Measurements from ENCODE around the gene DTNA. TPM values are rescaled to one million over a fixed set of nuclear protein-coding genes. Genes with fewer than 3 reads are reported as not detected.

Gene DTNA
- total and polyA plus RNA-seq, 5 donors from 2014 or later: not detected

- no peak overlapping the region for H3K27ac ChIP-seq (ENCODE audit: insufficient read depth, low read length, poor library complexity, severe bottlenecking)
- H3K36me3 ChIP-seq (ENCODE audit: control insufficient read depth, insufficient read depth, low read length): no peaks in the 10 kb centered on the region
- DNase-seq (no peak), ATAC-seq (ENCODE audit: low read depth in 2 of 2) (no peak)
- H3K27me3 ChIP-seq (ENCODE audit: control insufficient read depth, insufficient read depth, low read length): no peaks in the 10 kb centered on the region
- Mint-ChIP-seq H3K27ac (no peak overlapping the region), H3K36me3 (no peaks in the 10 kb centered on the region), H3K27me3 (no peaks in the 10 kb centered on the region), H3K4me3 (no peak overlapping the region), H3K9me3 (peaks cover 0 to 2% (median 0%) of the 10 kb centered on the region in 7 donors), H3K4me1 (no peaks in the 10 kb centered on the region)
- no peaks in the 10 kb centered on the region for H3K4me1 ChIP-seq (ENCODE audit: control insufficient read depth, insufficient read depth, low read length, poor library complexity, severe bottlenecking)
- H3K9me3 ChIP-seq (ENCODE audit: control insufficient read depth in 2 of 2, low read length in 2 of 2): no peaks in the 10 kb centered on the region
- no peak overlapping the region for H3K4me3 ChIP-seq (ENCODE audit: low read depth, low read length)
These were observed 28.2 kb downstream of the DTNA start for GRCh38 chr18:34738175-34738894.

DNA sequence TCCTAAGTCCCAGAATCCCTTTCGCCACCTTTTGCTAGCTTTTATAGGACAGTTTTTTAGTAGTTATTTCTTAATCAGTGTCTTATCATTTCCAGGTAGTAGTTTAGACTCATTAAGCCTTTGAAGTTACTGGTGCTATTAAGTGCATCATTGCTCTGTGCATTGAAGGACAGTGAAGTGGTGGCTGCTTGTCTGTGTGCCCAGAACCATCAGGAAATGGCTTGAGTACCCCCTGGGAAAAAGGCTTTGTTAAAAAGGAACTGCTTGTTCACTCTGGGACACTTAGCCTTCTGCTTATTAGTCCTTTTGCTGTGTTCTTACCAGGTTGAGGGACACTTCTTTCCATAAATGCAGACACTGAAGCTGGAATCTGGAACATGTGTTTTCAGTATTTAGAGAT, 30.0 kb downstream of the DTNA start:
- Mint-ChIP-seq H3K4me3 (no peak overlapping the region), H3K9me3 (peaks cover 0 to 2% (median 0%) of the 10 kb centered on the region in 7 donors), H3K4me1 (no peaks in the 10 kb centered on the region), H3K27ac (no peak overlapping the region), H3K36me3 (no peaks in the 10 kb centered on the region), H3K27me3 (no peaks in the 10 kb centered on the region)
- no peak for DNase-seq
- Histone ChIP-seq H3K27me3 (ENCODE audit: control insufficient read depth, insufficient read depth, low read length) (no peaks in the 10 kb centered on the region), H3K4me1 (ENCODE audit: control insufficient read depth, insufficient read depth, low read length, poor library complexity, severe bottlenecking) (no peaks in the 10 kb centered on the region), H3K9me3 (ENCODE audit: control insufficient read depth in 2 of 2, low read length in 2 of 2) (no peaks in the 10 kb centered on the region), H3K27ac (ENCODE audit: insufficient read depth, low read length, poor library complexity, severe bottlenecking) (no peak overlapping the region), H3K4me3 (ENCODE audit: low read depth, low read length) (no peak overlapping the region), H3K36me3 (ENCODE audit: control insufficient read depth, insufficient read depth, low read length) (no peaks in the 10 kb centered on the region)
- ATAC-seq (ENCODE audit: low read depth in 2 of 2): no peak

DNA sequence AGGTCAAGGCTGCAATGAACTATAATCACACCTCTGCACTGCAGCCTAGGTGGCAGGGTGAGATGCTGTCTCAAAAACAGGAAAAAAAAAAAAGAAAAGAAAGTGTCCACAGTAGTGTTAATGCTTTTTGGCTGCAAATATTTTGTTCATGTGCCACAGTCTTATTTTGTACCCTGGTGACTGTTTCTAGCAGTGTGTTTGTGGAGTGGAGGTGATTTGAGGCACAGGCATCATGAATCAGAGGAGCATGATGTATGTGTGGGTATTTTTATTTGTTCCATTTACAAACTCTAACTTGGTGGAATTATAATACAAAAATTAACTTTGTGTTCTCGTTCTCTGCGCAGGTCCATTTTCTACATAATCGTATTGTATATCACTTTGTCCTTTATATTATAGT, 30.6 kb downstream of the DTNA start:
- Mint-ChIP-seq H3K4me3 (no peak overlapping the region), H3K36me3 (no peaks in the 10 kb centered on the region), H3K27ac (no peak overlapping the region), H3K4me1 (no peaks in the 10 kb centered on the region), H3K9me3 (peaks cover 0 to 2% (median 0%) of the 10 kb centered on the region in 7 donors), H3K27me3 (no peaks in the 10 kb centered on the region)
- no peak for DNase-seq
- Histone ChIP-seq H3K27ac (ENCODE audit: insufficient read depth, low read length, poor library complexity, severe bottlenecking) (no peak overlapping the region), H3K36me3 (ENCODE audit: control insufficient read depth, insufficient read depth, low read length) (no peaks in the 10 kb centered on the region), H3K27me3 (ENCODE audit: control insufficient read depth, insufficient read depth, low read length) (no peaks in the 10 kb centered on the region), H3K4me1 (ENCODE audit: control insufficient read depth, insufficient read depth, low read length, poor library complexity, severe bottlenecking) (no peaks in the 10 kb centered on the region), H3K4me3 (ENCODE audit: low read depth, low read length) (no peak overlapping the region), H3K9me3 (ENCODE audit: control insufficient read depth in 2 of 2, low read length in 2 of 2) (no peaks in the 10 kb centered on the region)
- ATAC-seq (ENCODE audit: low read depth in 2 of 2): no peak

DNA sequence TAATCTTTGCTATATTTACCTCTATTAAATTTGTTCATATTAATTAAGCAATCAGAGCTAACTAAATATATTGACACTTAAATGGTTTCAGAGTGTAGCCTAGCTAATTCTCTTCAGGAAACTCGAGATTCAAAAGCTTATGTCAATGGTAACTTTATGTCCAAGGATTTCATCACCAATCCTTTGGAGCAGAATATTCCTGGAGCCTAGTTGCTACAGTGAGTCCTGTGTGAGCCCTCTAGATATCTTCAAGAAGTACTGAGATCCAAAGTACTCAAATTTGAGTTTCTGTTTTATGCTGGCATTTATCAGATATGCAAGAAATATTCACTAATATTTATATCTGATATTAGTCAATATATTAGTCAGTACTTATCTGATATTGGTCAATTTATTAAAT, 31.3 kb downstream of the DTNA start:
- ATAC-seq (ENCODE audit: low read depth in 2 of 2) (no peak), DNase-seq (no peak)
- H3K27me3 ChIP-seq (ENCODE audit: control insufficient read depth, insufficient read depth, low read length): no peaks in the 10 kb centered on the region
- no peak overlapping the region for H3K4me3 ChIP-seq (ENCODE audit: low read depth, low read length)
- no peaks in the 10 kb centered on the region for H3K4me1 Mint-ChIP-seq
- H3K9me3 ChIP-seq (ENCODE audit: control insufficient read depth in 2 of 2, low read length in 2 of 2): no peaks in the 10 kb centered on the region
- no peak overlapping the region for H3K4me3 Mint-ChIP-seq
- no peaks in the 10 kb centered on the region for H3K27me3 Mint-ChIP-seq
- H3K9me3 Mint-ChIP-seq: peaks cover 0 to 2% (median 0%) of the 10 kb centered on the region in 7 donors
- no peak overlapping the region for H3K27ac ChIP-seq (ENCODE audit: insufficient read depth, low read length, poor library complexity, severe bottlenecking)
- no peak overlapping the region for H3K27ac Mint-ChIP-seq
- no peaks in the 10 kb centered on the region for H3K4me1 ChIP-seq (ENCODE audit: control insufficient read depth, insufficient read depth, low read length, poor library complexity, severe bottlenecking)
- H3K36me3 ChIP-seq (ENCODE audit: control insufficient read depth, insufficient read depth, low read length): no peaks in the 10 kb centered on the region
- H3K36me3 Mint-ChIP-seq: no peaks in the 10 kb centered on the region

DNA sequence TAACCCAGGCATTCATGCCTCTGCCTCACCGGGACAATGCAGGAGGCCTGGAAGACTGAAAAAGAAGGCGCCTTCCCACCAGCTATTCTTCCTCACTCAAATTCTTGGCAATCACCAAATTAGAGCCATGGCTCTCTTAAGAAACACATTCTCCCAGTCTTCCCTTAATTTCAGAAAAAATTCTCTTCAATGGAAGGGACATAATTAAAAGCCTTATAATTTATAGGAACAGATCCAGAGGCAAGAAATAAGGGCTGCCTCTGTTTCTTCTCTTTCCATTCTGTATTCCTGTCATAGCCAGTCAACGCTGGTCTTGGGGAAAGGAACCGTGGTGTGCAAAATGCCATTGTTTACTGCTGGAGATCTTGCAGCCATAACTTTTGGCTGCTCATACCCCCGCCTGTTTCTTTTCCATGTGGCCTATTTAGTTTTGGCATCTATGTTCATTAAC, 32.8 kb downstream of the DTNA start:
- DNase-seq (no peak), ATAC-seq (ENCODE audit: low read depth in 2 of 2) (no peak)
- Histone ChIP-seq H3K27ac (ENCODE audit: insufficient read depth, low read length, poor library complexity, severe bottlenecking) (no peak overlapping the region), H3K9me3 (ENCODE audit: control insufficient read depth in 2 of 2, low read length in 2 of 2) (no peaks in the 10 kb centered on the region), H3K36me3 (ENCODE audit: control insufficient read depth, insufficient read depth, low read length) (no peaks in the 10 kb centered on the region), H3K4me1 (ENCODE audit: control insufficient read depth, insufficient read depth, low read length, poor library complexity, severe bottlenecking) (no peaks in the 10 kb centered on the region), H3K27me3 (ENCODE audit: control insufficient read depth, insufficient read depth, low read length) (no peaks in the 10 kb centered on the region), H3K4me3 (ENCODE audit: low read depth, low read length) (no peak overlapping the region)
- H3K4me3 Mint-ChIP-seq: no peak overlapping the region
- H3K27ac Mint-ChIP-seq: no peak overlapping the region
- no peaks in the 10 kb centered on the region for H3K4me1 Mint-ChIP-seq
- no peaks in the 10 kb centered on the region for H3K27me3 Mint-ChIP-seq
- no peaks in the 10 kb centered on the region for H3K36me3 Mint-ChIP-seq
- peaks cover 0 to 2% (median 0%) of the 10 kb centered on the region in 7 donors for H3K9me3 Mint-ChIP-seq

DNA sequence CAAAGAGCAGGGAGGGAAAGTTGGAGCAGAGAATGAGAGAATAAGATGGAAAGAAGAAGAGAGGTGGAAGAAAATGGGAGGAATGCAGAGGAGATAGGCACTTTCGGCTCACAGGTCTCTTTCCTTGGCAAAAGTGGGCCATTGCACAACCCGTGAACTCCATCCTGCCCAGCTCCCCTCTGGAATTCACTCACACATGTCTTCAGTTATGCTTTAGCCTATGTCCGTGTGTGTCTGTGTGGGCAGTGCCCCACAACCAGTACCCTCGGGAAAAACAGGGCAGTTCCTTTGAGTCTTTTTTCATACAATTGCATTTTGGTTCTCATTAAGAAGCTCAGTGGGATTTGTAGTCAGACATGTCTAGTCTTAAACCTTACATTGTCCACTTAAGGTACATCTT, 34.5 kb downstream of the DTNA start:
- DNase-seq (no peak), ATAC-seq (ENCODE audit: low read depth in 2 of 2) (no peak)
- Histone ChIP-seq H3K27ac (ENCODE audit: insufficient read depth, low read length, poor library complexity, severe bottlenecking) (no peak overlapping the region), H3K27me3 (ENCODE audit: control insufficient read depth, insufficient read depth, low read length) (no peaks in the 10 kb centered on the region), H3K9me3 (ENCODE audit: control insufficient read depth in 2 of 2, low read length in 2 of 2) (no peaks in the 10 kb centered on the region), H3K36me3 (ENCODE audit: control insufficient read depth, insufficient read depth, low read length) (no peaks in the 10 kb centered on the region), H3K4me3 (ENCODE audit: low read depth, low read length) (no peak overlapping the region), H3K4me1 (ENCODE audit: control insufficient read depth, insufficient read depth, low read length, poor library complexity, severe bottlenecking) (no peaks in the 10 kb centered on the region)
- no peaks in the 10 kb centered on the region for H3K36me3 Mint-ChIP-seq
- H3K27me3 Mint-ChIP-seq: no peaks in the 10 kb centered on the region
- no peak overlapping the region for H3K4me3 Mint-ChIP-seq
- peaks cover 0 to 2% (median 0%) of the 10 kb centered on the region in 7 donors for H3K9me3 Mint-ChIP-seq
- H3K4me1 Mint-ChIP-seq: no peaks in the 10 kb centered on the region
- no peak overlapping the region for H3K27ac Mint-ChIP-seq

GRCh38 chr18:34746614-34747013, 36.5 kb downstream of the DTNA start:
- ATAC-seq (ENCODE audit: low read depth in 2 of 2) (no peak), DNase-seq (no peak)
- H3K27me3 Mint-ChIP-seq: no peaks in the 10 kb centered on the region
- H3K4me3 ChIP-seq (ENCODE audit: low read depth, low read length): no peak overlapping the region
- no peak overlapping the region for H3K4me3 Mint-ChIP-seq
- no peaks in the 10 kb centered on the region for H3K27me3 ChIP-seq (ENCODE audit: control insufficient read depth, insufficient read depth, low read length)
- H3K4me1 Mint-ChIP-seq: no peaks in the 10 kb centered on the region
- H3K27ac ChIP-seq (ENCODE audit: insufficient read depth, low read length, poor library complexity, severe bottlenecking): no peak overlapping the region
- H3K9me3 Mint-ChIP-seq: peaks cover 0 to 5% (median 0%) of the 10 kb centered on the region in 7 donors
- no peaks in the 10 kb centered on the region for H3K4me1 ChIP-seq (ENCODE audit: control insufficient read depth, insufficient read depth, low read length, poor library complexity, severe bottlenecking)
- H3K27ac Mint-ChIP-seq: no peak overlapping the region
- H3K36me3 Mint-ChIP-seq: no peaks in the 10 kb centered on the region
- no peaks in the 10 kb centered on the region for H3K36me3 ChIP-seq (ENCODE audit: control insufficient read depth, insufficient read depth, low read length)
- H3K9me3 ChIP-seq (ENCODE audit: control insufficient read depth in 2 of 2, low read length in 2 of 2): no peaks in the 10 kb centered on the region

DNA sequence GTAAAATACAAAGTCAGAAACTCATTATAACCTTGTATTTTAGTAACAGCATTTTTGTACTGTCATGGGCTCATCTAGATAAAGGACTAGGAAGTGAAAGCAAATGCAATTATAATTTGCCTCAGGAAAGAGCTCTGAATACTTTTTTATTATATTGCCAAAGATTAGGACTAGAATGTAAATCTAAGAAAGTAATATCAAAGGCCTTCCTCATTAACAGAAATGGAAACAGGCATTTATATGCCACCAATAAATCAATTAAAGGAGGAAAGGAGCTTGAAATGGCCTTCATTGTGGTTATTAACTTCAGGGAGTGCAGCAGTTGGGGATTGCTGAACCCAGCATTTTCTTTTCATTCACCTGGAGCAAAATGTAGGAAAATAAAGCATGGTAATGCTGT, 39.6 kb downstream of the DTNA start:
- Histone ChIP-seq H3K9me3 (ENCODE audit: control insufficient read depth in 2 of 2, low read length in 2 of 2) (no peaks in the 10 kb centered on the region), H3K36me3 (ENCODE audit: control insufficient read depth, insufficient read depth, low read length) (no peaks in the 10 kb centered on the region), H3K4me3 (ENCODE audit: low read depth, low read length) (no peak overlapping the region), H3K27ac (ENCODE audit: insufficient read depth, low read length, poor library complexity, severe bottlenecking) (no peak overlapping the region), H3K27me3 (ENCODE audit: control insufficient read depth, insufficient read depth, low read length) (no peaks in the 10 kb centered on the region), H3K4me1 (ENCODE audit: control insufficient read depth, insufficient read depth, low read length, poor library complexity, severe bottlenecking) (no peaks in the 10 kb centered on the region)
- Mint-ChIP-seq H3K9me3 (peaks cover 0 to 5% (median 0%) of the 10 kb centered on the region in 7 donors), H3K27ac (no peak overlapping the region), H3K27me3 (no peaks in the 10 kb centered on the region), H3K4me3 (no peak overlapping the region), H3K4me1 (no peaks in the 10 kb centered on the region), H3K36me3 (no peaks in the 10 kb centered on the region)
- ATAC-seq (ENCODE audit: low read depth in 2 of 2) (no peak), DNase-seq (no peak)
